Activated T-helper 9 cell treated with anti-CD3 and anti-CD28 coated beads, Interleukin-2, amount 50 U/mL, for 16 hours (primary cell): ENCODE results near the gene LIPG.

ENCODE experiments used
- DNase-seq: peaks from one replicate; pipeline ENCODE4 v3.0.0-alpha.2; 2020; ENCODE audit warnings: low read depth

LIPG gene

GRCh38 chr18:49638891-49639557, 77.2 kb downstream of the LIPG start:
- DNase-seq: no peak

- no peak for DNase-seq
These were observed 78.0 kb downstream of the LIPG start for GRCh38 chr18:49639643-49640391.

GRCh38 chr18:49640741-49641140, 78.9 kb downstream of the LIPG start:
- DNase-seq: no peak

GRCh38 chr18:49645196-49645595, 83.3 kb downstream of the LIPG start:
- DNase-seq: no peak

GRCh38 chr18:49645841-49646351, 84.0 kb downstream of the LIPG start:
- no peak for DNase-seq

- no peak for DNase-seq
These were observed 85.0 kb downstream of the LIPG start for GRCh38 chr18:49646873-49647272.

GRCh38 chr18:49647496-49648168, 85.8 kb downstream of the LIPG start:
- DNase-seq: no peak

- no peak for DNase-seq
These were observed 86.5 kb downstream of the LIPG start for GRCh38 chr18:49648326-49648725.
